Right kidney (tissue), 1 donor: ENCODE results near the gene KMT2C.
"Not testable (repeated sequence)": the region's sequence is repeated elsewhere in the genome, so short reads cannot be mapped to it uniquely, and the experiment has no call there.

ENCODE experiments used
- DNase-seq: peaks from one replicate; pipeline ENCODE4 v3.0.0-alpha.2; 2016

KMT2C gene

DNA sequence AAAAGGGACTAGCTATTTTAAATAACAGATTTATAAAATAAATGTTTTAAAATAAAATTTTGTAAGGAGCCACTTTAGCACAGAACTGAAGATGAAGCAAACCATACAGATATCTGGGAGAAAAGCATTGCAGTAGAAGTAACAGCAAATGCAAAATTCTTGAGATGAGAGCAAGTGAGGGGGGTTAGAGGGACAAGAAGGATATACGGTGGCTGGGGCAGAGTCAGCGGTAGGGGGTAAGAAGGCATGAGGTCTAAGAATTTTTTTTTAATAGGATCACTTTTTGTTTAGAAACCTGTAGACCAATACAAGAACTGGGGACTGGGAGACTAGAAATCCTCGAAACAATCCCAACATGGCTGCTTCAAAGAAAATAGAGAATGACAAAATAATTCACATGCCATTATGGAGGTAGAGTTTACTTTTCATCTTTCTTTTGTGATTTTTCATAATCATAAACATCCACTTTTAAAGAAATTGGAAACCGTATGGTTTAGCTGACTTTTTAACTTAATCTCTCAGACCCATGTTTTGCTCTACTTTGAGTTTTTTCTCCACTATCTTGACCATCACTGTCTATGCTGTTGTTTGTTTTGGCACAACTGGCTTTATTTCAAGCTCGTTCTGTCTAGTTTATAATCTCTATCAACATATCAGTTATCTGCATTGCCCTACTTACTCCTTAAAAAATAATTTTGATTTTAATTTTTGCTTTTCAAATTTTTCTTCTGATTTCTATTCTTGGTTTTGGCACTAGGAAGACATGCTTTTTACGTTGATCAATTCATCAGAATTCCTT lies 73.5 kb downstream of the KMT2C start:
- no peak for DNase-seq

DNA sequence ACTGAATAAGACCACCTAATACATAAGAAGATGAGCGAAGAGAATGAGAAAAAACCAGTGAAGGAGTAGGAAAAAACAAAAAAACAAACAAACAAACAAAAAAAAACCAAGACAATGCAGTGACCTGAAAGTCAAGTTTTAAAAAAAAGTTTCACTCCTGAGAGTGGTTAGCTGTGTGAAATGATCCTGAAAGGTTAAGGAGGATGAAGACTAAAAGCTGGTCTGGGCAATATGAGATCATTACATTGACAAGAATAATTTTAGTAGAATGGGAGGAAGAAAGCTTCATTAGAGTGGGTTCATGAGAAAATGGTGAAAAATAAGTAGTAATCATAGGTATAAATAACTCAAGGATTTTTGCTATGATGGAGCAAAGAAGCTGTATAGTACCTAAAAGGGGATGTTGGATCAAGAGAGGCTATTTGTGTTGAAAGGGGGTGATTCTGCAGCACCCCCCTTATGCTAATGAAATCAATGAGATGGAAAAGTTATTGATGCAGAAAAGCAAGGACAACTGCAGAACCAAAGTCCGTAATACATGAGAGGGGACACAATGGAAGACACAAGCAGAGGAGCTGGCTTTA lies 80.2 kb downstream of the KMT2C start:
- no peak for DNase-seq

GRCh38 chr7:152354061-152354460 lies 81.7 kb downstream of the KMT2C start:
- no peak for DNase-seq

DNA sequence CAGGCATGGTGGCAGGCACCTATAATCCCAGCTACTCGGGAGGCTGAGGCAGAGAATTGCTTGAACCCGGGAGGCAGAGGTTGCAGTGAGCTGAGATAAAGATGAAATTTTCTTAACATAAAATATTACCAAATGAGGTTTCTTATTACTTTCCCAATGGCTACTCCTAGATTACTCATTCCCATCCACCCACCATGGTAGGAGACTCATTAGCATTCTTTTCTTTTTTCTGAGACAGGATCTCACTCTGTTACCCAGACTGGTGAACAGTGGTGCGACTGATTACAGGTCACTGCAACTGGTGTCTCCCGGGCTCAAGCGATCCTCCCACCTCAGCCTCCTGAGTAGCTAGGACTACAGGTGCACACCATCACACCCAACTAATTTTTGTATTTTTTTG lies 82.5 kb downstream of the KMT2C start:
- DNase-seq: not testable (repeated sequence)

GRCh38 chr7:152351747-152352146 lies 84.1 kb downstream of the KMT2C start:
- DNase-seq: not testable (repeated sequence)

- DNase-seq: no peak
These were observed 84.6 kb downstream of the KMT2C start for GRCh38 chr7:152351168-152351567.

DNA sequence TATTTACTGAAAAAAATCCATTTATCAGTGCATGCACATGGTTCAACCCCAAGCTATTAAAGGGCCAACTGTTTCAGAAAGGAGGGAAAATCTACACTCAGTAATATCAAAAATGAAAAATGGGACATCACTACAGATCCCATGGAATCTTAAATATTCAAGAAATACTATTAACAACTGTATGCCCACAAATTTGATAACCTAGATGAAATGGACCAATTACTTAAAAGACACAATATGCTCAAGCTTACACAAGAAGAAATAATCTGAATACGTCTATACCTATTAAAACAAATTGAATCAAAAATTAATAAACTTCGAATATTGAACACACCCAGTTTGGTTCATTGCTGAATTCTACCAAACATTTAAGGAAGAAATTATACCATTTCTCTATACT lies 87.9 kb downstream of the KMT2C start:
- no peak for DNase-seq

DNA sequence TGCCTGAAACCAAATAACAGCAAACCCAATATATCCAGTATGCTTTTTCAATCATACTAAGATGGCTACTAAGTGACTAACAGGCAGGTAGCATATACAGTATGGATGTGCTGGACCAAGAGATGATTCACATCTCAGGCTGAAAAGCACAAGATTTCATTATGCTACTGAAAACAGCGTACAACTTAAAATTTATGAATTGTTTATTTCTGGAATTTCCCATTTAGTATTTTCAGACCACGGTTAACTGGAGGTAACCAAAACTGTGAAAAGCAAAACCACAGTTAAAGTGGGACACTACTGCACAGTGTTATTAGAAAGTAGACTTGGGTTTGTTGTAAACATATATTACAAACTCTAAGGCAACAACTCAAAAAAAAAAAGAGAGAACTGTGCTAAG lies 91.5 kb downstream of the KMT2C start:
- no peak for DNase-seq

- no peak for DNase-seq
These were observed 93.0 kb downstream of the KMT2C start for GRCh38 chr7:152342796-152343195.

DNA sequence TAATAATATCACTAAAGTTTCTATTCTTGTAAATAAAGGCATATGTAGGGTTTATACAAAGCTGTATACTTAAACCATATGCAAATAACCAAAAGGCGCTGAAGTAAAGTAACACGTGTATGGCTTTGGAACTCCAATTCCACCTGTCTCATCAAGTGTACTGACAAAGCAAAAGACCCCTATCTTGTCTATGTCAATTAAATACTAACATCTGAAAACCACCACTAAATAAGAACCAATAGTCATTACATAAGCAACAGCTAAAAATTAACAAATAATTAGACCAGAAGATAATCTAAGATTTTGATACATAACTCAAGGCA lies 93.9 kb downstream of the KMT2C start:
- no peak for DNase-seq

- peak; percentile 21 for DNase-seq
These were observed 94.5 kb downstream of the KMT2C start for GRCh38 chr7:152341039-152341913.

GRCh38 chr7:152340161-152340560 lies 95.6 kb downstream of the KMT2C start:
- no peak for DNase-seq

- no peak for DNase-seq
These were observed 97.2 kb downstream of the KMT2C start for GRCh38 chr7:152338561-152338960.

DNA sequence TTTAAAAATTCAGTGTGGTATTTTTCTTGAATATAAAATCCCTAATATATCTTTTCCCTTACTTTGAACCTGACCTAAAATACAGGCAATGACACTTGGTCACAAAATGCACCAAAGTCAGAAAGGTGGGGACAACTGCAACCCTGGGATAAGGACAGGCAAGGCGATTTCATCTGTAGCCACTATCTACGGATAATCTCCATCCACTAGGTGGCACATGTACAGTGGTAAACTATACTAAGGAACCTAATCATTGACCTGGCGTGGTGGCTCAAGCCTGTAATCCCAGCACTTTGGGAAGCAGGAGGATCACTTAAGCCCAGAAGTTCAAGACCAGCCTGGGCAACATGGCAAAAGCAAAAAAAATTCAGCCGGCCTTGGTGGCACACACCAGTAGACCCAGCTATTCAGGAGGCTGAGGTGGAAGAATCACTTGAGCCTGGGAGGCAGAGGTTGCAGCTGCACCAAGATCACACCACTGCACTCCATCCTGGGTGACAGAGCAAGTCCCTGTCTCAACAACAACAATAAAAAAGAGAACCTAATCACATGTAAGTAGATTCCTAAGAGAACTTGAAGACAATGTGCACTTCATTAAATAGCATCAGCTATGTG lies 98.9 kb downstream of the KMT2C start:
- no peak for DNase-seq

DNA sequence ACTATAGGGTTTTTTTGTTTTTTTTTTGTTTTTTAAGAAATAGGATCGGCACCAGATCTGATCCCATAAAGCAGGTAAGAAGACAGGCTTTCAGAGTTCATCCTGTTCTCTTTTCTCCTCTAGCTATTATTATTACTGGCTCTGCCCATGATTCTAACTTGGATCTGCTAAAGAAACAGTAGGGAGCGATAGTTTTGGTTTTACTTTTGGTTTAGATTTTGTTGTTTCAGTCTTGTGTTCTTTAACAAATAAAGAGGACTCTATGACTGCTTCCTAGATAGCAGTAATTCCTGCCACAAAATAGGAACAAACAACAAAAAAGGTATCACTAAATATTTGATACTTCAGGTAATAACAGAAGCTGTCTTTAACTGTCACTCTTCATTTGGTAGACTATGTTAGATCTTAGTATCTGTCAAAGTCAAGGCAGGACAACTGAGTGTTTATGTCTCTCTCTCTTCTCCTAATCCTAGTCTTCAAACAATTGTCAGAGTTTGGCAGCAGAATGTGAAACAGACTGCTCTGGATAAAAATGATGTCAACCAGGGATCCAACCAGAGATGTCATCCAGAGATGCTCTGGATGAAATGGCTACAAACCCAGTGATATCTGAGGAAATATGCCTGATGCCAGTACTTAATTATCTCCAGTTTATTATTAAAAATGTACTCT lies 99.8 kb downstream of the KMT2C start:
- DNase-seq: no peak

DNA sequence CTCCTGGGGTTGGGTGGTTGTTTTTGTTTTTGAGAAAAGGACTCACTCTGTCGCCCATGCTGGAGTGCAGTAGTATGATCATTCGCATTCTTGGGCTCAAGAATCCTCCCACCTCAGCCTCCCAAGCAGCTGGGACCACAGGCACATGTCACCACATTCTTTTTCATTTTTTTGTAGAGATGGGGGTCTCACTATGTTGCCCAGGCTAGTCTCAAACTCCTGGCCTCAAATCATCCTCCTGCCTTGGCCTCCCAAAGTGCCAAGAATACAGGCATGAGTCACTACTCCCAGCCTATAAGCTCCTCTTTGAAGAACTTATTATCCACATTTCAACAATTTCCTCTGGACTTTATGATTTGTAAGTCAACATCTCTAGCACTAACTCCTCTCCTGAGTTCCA lies 102.7 kb downstream of the KMT2C start:
- no peak for DNase-seq

- no peak for DNase-seq
These were observed 105.0 kb downstream of the KMT2C start for GRCh38 chr7:152330827-152331226.

GRCh38 chr7:152329469-152329868 lies 106.3 kb downstream of the KMT2C start:
- no peak for DNase-seq

- no peak for DNase-seq
These were observed 107.6 kb downstream of the KMT2C start for GRCh38 chr7:152328234-152328633.

GRCh38 chr7:152315845-152316244 lies 120.0 kb downstream of the KMT2C start:
- no peak for DNase-seq

GRCh38 chr7:152313831-152314604 lies 121.8 kb downstream of the KMT2C start:
- DNase-seq: no peak

DNA sequence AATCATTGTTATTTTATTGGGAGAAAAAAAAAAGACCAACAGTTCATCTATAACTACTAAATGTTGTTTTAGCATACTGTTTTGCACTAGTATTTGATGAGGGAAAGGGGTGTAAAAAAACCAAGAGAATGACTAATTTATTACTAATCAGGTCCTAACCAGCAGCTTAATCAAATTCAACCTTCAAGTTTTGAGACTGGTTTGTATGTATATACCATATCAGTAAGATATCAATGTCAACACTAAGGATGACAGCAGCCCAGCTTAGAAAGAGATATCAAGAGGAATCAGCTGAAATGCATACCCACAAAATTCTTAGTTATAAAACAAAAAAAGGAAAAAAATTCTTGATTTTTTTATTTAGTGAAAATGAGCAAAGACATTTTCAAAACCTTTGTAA lies 122.6 kb downstream of the KMT2C start:
- no peak for DNase-seq
